ENCODE data around the gene WNT3.
"Not testable (repeated sequence)": the region's sequence is repeated elsewhere in the genome, so short reads cannot be mapped to it uniquely, and the experiment has no call there.

The WNT3 gene

DNA sequence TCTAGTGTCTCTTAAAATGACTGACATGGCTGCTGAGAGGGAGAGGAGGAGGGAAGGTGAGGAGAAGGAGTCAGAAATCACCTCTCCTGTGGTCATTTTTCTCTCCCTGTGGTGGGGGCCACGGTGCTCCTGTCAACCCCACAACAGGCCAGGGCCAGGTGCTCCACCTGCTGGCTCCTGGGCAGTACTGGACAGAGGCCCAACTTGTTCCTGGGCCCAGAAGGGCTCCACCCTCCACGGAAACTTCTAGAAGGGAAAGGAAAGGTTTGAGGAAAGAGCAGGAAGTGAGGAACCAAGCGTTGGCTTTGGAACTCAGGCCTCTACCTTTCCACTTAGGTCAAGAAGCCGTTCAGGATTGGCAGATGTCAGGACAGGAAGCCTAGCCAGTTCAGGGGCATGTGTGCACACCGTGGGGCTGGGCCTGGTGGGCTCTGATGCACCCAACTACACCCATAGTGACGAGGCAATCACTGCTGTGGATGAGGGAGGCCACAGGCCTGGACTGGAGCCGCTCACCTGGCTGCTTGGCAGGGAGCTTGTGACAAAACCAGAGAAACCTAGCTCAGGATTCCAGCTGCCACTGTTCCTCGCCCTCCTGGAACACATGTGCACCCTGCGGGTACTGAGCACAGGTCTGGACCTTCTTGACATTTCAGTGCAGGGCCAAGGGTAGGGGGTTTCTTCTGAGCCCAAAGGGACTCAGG, 36.1 kb downstream of the WNT3 start:
- DNase-seq, result no peak

- no peak for DNase-seq
Observed at GRCh38 chr17:46780003-46780373, 38.5 kb downstream of the WNT3 start.

GRCh38 chr17:46777943-46778915, 40.3 kb downstream of the WNT3 start:
- DNase-seq, result no peak

GRCh38 chr17:46776298-46777005, 42.0 kb downstream of the WNT3 start:
- no peak for DNase-seq

GRCh38 chr17:46774108-46774737, 44.3 kb downstream of the WNT3 start:
- no peak for DNase-seq

- DNase-seq, result no peak
Observed at GRCh38 chr17:46773676-46774075, 44.8 kb downstream of the WNT3 start.

GRCh38 chr17:46773221-46773605, 45.3 kb downstream of the WNT3 start:
- DNase-seq, result no peak

GRCh38 chr17:46772475-46773220, 45.8 kb downstream of the WNT3 start:
- DNase-seq, result peak; percentile 6

DNA sequence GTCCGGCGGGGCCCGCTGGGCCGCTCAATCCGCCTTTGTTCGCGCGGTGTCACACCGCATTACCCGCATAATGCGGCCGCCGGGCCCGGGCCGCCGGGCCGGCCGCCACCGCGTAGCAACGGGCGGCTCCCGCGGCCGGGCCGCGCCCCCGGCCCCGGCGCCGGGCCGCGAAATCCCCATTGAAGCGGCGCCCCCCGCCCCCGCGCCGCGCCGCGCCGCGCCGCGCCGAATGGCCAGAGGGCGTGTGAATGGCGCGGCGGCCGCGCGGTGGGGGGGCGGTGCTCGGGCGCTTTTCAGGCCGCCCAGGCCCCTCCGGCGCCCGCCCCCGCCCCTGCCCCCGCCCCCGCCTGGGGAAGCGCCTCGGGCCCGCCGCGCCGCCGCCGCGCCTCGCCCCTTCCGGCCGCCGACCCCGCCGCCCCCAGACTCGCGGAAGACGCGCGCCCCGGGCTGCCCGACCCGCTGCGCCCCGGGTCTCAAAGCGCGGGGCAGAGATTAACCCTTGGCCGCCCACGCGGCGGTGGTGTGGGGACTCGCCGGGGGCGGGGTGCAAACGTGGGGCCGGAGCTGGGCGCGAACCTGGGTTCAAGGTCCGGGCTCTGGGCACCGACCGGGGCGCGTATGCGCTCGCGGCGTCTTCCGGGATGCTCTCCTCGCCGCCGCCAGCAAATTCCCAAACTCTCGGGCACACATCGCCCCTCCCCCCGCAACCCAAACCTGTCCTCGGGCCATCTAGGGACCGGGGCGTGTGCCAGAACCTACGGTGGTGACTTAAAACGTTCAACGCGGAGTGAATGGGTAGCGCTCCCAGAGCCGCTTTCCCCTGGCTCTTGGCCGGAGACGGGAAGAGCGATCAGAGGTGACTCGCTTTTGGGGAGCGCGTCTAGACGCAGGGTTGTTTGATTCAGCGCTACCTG, 46.7 kb downstream of the WNT3 start:
- DNase-seq, result no peak

DNA sequence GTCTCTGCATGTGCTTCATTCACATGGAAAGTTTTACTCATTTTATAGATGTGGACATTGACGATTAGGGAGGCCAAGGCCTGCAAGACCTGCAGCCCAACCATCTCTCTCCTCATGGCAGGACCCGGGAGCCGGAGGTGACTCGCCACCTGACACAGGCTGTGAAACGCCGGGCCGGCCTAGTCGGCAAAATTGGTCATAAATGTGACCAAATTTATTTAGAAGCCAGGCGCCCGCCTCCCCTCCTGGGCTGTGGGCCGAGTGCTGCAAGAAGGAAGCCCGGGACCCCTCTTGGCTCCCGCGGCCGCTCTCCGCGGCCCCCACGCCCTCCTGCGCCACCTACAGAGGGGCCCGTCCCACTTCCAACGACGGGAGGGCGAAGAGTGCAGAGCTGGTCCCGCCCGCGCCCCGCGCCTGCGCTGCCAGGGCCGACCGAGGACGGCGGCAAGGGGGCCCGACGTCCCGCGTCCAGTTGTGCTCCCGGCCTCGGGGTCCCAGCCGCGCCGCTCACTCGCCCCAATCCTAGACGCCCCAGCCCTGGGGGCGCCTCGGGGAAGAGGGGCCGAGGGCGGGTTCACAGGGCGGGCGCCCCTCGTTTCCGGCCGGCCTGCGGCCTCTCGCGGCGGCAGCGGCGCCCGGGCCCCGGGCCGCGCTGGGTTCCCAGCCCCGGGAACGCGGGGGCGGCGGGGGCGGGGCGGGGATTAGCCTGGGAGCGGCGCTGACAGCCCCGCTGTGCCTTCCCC, 47.5 kb downstream of the WNT3 start:
- DNase-seq, result no peak

DNA sequence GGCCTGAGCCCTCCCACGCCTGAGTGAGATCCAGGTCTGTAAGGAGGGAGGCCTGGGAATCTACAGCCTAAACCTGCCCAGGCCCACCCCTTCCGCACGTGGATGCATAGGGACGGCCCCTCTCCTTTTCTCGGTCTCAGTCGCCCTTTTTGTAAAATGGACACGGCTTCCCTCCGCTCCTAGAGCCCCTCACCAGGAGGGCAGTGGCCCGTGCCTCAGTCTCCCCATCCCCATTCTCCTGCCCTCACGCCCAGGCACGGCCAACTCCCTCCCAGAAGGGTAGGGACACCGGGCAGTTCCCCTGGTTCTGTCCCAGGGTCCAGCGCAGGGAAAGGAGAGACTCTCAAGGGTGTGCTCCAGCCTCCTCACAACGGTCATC, 48.1 kb downstream of the WNT3 start:
- DNase-seq, result no peak

DNA sequence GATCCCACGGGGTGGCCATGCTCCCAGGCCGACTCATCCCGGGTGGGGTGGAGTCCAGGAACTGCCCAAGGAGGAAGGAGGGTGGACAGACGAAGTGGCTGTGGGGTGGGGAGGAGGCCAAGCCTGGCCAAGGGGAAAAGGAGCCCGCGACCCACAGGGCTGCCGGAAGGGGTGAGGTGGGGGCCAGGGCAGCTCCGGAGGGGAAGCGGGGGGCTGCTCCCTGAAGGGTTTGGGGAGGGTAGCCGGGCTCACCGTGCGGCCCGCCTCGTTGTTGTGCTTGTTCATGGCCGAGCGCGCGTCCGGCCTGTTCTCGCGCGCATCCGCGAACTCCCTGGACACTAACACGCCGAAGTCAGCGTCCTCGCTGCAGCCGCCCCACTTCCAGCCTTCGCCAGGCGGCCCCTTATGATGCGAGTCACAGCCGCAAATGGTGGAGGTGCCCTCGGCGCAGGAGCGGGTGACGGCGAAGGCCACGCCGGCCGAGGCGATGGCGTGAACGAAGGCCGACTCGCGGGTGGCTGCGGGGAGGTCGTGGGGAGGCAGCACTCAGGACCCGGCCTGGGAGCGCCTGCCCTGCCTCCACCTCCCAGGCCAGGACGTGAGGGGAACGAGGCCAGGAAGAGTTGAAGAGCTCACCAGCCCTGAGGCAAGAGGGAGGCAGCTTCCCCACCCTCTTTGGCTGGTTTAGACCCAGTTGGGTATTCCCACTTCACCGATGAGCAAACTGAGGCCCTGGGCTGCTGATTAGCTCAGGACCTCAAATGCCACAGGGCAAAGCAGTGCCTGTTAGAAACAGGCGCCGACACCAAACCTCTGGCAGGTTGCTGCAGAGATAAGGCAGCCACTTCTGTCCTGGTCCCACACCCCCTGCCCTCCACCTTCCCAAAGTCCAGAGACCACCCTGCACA, 48.7 kb downstream of the WNT3 start:
- no peak for DNase-seq

- not testable (repeated sequence) for DNase-seq
Observed at GRCh38 chr17:46768896-46769295, 49.6 kb downstream of the WNT3 start.

DNA sequence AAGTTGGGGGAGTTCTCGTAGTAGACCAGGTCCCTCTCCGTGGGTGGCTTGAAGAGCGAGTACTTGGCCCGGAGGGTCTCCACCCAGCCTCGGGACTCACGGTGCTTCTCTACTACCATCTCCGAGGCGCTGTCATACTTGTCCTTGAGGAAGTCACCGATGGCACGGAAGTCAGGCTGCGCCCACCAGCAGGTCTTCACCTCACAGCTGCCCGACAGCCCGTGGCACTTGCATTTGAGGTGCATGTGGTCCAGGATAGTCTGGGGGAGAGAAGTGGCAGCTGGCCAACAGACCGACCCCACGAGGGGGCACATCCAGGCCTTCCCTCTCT, 50.0 kb downstream of the WNT3 start:
- DNase-seq, result no peak

- no peak for DNase-seq
Observed at GRCh38 chr17:46766493-46767491, 51.7 kb downstream of the WNT3 start.

DNA sequence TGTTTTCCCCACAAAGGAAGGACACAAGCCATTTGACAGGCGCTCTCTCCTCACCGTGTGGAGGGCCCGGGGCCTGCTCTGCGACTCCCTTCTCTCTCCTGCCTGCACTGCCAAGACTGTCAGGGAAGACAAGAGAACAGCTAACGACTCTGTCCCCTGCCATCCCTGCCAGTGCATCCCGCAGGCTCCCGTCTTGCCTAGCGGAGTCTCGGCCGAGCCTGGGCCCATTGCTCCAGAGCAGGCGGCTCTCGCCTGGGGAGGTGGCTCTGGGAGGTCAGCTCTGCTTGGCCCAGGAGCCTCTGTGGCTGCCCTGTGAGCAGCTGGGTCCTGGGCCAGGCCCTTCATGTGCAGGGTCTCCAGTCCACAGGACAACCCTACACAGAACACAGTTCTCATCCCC, 53.0 kb downstream of the WNT3 start:
- no peak for DNase-seq

- DNase-seq, result no peak
Observed at GRCh38 chr17:46764709-46765401, 53.6 kb downstream of the WNT3 start.

Data from NCI-H1417 treated with DMSO at 0.1 percent for 48 hours (cell line).